ENCODE results near the gene EXOSC1.
A peak's percentile ranks its signal among the peaks of the same experiment; 100 is the strongest.

EXOSC1 gene

GRCh38 chr10:97445722-97446639 is at the start of gene EXOSC1, which contains the start of gene ZDHHC16:
EXOSC1 (minus strand) TSS chr10:97446006; CDS start chr10:97445985, 21 bp downstream.
ZDHHC16 (plus strand) TSS chr10:97446175; CDS start chr10:97451676, 5,501 bp downstream.
- no peaks in the 10 kb centered on the region for H3K27me3 ChIP-seq
- H3K27ac ChIP-seq = peak within 1 kb of the TSS; percentile 31 to 90 (median 84); a peak in 21 of 22 replicates
- no peak for TF ChIP-seq Cebpa-rat (IDR thresholded peaks at IDR 0.05)
- peaks cover 30 to 52% (median 39%) of the 10 kb centered on the region in 10 experiments for H3K4me1 ChIP-seq
- peaks cover 4 to 51% (median 38%) of the 10 kb centered on the region in 11 experiments; a peak in 19 of 22 replicates for H4K20me1 ChIP-seq
- peak within 1 kb of the TSS; percentile 90 to 98 (median 97) for H3K4me2 ChIP-seq
- peak within 1 kb of the TSS; percentile 74 to 94 (median 88) for H3K9ac ChIP-seq
- H3K4me3 ChIP-seq = peak within 1 kb of the TSS; percentile 72 to 98 (median 82)
- H3K9me3 ChIP-seq (replicated peaks in 1 of 11) = no peaks in the 10 kb centered on the region
- peaks cover 27 to 60% (median 43%) of the 10 kb centered on the region in 11 experiments for H3K36me3 ChIP-seq

- peak overlapping the region in 4 of 11 experiments; percentile 5 to 43 (median 30); a peak in 3 of 22 replicates for H3K9ac ChIP-seq
- H4K20me1 ChIP-seq = peaks cover 53 to 87% (median 78%) of the 10 kb centered on the region in 11 experiments; a peak in 21 of 22 replicates
- H3K4me2 ChIP-seq = peak overlapping the region; percentile 48 to 93 (median 86)
- H3K27ac ChIP-seq = no peak overlapping the region
- peaks cover 4 to 31% (median 20%) of the 10 kb centered on the region in 11 experiments; a peak in 19 of 22 replicates for H3K36me3 ChIP-seq
- peaks cover 5 to 13% (median 12%) of the 10 kb centered on the region in 11 experiments for H3K27me3 ChIP-seq
- H3K9me3 ChIP-seq (replicated peaks in 1 of 11) = no peaks in the 10 kb centered on the region
- no peak for TF ChIP-seq Cebpa-rat (IDR thresholded peaks at IDR 0.05)
- no peak overlapping the region for H3K4me3 ChIP-seq
- peaks cover 54 to 79% (median 70%) of the 10 kb centered on the region in 10 experiments for H3K4me1 ChIP-seq
Measured at GRCh38 chr10:97494863-97495506, 49.2 kb upstream of the EXOSC1 start.

- Histone ChIP-seq H3K4me1 (peaks cover 51 to 73% (median 65%) of the 10 kb centered on the region in 10 experiments), H3K4me3 (no peak overlapping the region), H3K27me3 (peaks cover 0 to 5% (median 4%) of the 10 kb centered on the region in 11 experiments; a peak in 17 of 22 replicates), H4K20me1 (peaks cover 61 to 87% (median 82%) of the 10 kb centered on the region in 11 experiments; a peak in 21 of 22 replicates), H3K4me2 (peak overlapping the region in 9 of 11 experiments; percentile 23 to 93 (median 84); a peak in 6 of 22 replicates), H3K9me3 (replicated peaks in 1 of 11) (no peaks in the 10 kb centered on the region), H3K36me3 (peaks cover 4 to 33% (median 20%) of the 10 kb centered on the region in 11 experiments; a peak in 19 of 22 replicates), H3K9ac (no peak overlapping the region), H3K27ac (no peak overlapping the region)
- no peak for TF ChIP-seq Cebpa-rat (IDR thresholded peaks at IDR 0.05)
Measured at GRCh38 chr10:97494151-97494550, 48.3 kb upstream of the EXOSC1 start.

- TF ChIP-seq Cebpa-rat (IDR thresholded peaks at IDR 0.05) = no peak
- H3K9me3 ChIP-seq (replicated peaks in 1 of 11) = no peaks in the 10 kb centered on the region
- no peak overlapping the region for H3K4me3 ChIP-seq
- no peaks in the 10 kb centered on the region for H3K27me3 ChIP-seq
- H3K4me1 ChIP-seq = peaks cover 38 to 56% (median 47%) of the 10 kb centered on the region in 10 experiments
- H3K9ac ChIP-seq = peak overlapping the region in 2 of 11 experiments; percentile 11 to 43; a peak in 1 of 22 replicates
- H3K36me3 ChIP-seq = peaks cover 14 to 44% (median 28%) of the 10 kb centered on the region in 11 experiments
- peaks cover 75 to 95% (median 87%) of the 10 kb centered on the region in 11 experiments; a peak in 21 of 22 replicates for H4K20me1 ChIP-seq
- peak overlapping the region in 2 of 11 experiments; percentile 13 to 28; a peak in 3 of 22 replicates for H3K27ac ChIP-seq
- peak overlapping the region; percentile 41 to 66 (median 55) for H3K4me2 ChIP-seq
Measured at GRCh38 chr10:97490592-97490991, 44.8 kb upstream of the EXOSC1 start.

GRCh38 chr10:97485647-97486281 is 40.0 kb upstream of the EXOSC1 start:
- H3K27me3 ChIP-seq = no peaks in the 10 kb centered on the region
- H3K4me1 ChIP-seq = peaks cover 5 to 31% (median 10%) of the 10 kb centered on the region in 10 experiments
- no peak overlapping the region for H3K27ac ChIP-seq
- H3K4me2 ChIP-seq = no peak overlapping the region
- H3K4me3 ChIP-seq = no peak overlapping the region
- TF ChIP-seq Cebpa-rat (IDR thresholded peaks at IDR 0.05) = no peak
- H3K9ac ChIP-seq = no peak overlapping the region
- H3K36me3 ChIP-seq = peaks cover 33 to 70% (median 59%) of the 10 kb centered on the region in 11 experiments
- H3K9me3 ChIP-seq (replicated peaks in 1 of 11) = no peaks in the 10 kb centered on the region
- peaks cover 36 to 89% (median 72%) of the 10 kb centered on the region in 11 experiments; a peak in 21 of 22 replicates for H4K20me1 ChIP-seq

GRCh38 chr10:97483921-97484320 is 38.1 kb upstream of the EXOSC1 start:
- Histone ChIP-seq H4K20me1 (peaks cover 18 to 80% (median 56%) of the 10 kb centered on the region in 11 experiments; a peak in 19 of 22 replicates), H3K9me3 (replicated peaks in 1 of 11) (no peaks in the 10 kb centered on the region), H3K4me3 (no peak overlapping the region), H3K27ac (no peak overlapping the region), H3K4me2 (peak overlapping the region in 2 of 11 experiments; percentile 4 to 51; a peak in 2 of 22 replicates), H3K36me3 (peaks cover 51 to 84% (median 75%) of the 10 kb centered on the region in 11 experiments), H3K9ac (peak overlapping the region in 1 of 11 experiments; percentile 1; a peak in 1 of 22 replicates), H3K4me1 (peaks cover 0 to 12% (median 0%) of the 10 kb centered on the region in 10 experiments; a peak in 5 of 20 replicates), H3K27me3 (no peaks in the 10 kb centered on the region)
- no peak for TF ChIP-seq Cebpa-rat (IDR thresholded peaks at IDR 0.05)

GRCh38 chr10:97483506-97483905 is 37.7 kb upstream of the EXOSC1 start:
- Histone ChIP-seq H4K20me1 (peaks cover 15 to 80% (median 52%) of the 10 kb centered on the region in 11 experiments; a peak in 19 of 22 replicates), H3K4me2 (peak overlapping the region in 2 of 11 experiments; percentile 4 to 51; a peak in 3 of 22 replicates), H3K9me3 (replicated peaks in 1 of 11) (no peaks in the 10 kb centered on the region), H3K27ac (no peak overlapping the region), H3K9ac (peak overlapping the region in 1 of 11 experiments; percentile 1; a peak in 1 of 22 replicates), H3K36me3 (peaks cover 55 to 86% (median 79%) of the 10 kb centered on the region in 11 experiments), H3K27me3 (no peaks in the 10 kb centered on the region), H3K4me3 (no peak overlapping the region), H3K4me1 (peaks cover 0 to 12% (median 0%) of the 10 kb centered on the region in 10 experiments; a peak in 5 of 20 replicates)
- TF ChIP-seq Cebpa-rat (IDR thresholded peaks at IDR 0.05) = no peak

- no peak for TF ChIP-seq Cebpa-rat (IDR thresholded peaks at IDR 0.05)
- Histone ChIP-seq H4K20me1 (peaks cover 6 to 78% (median 42%) of the 10 kb centered on the region in 11 experiments; a peak in 17 of 22 replicates), H3K9ac (no peak overlapping the region)
Measured at GRCh38 chr10:97482381-97482780, 36.6 kb upstream of the EXOSC1 start.

More at GRCh38 chr10:97482381-97482780, 36.6 kb upstream of the EXOSC1 start:
- no peaks in the 10 kb centered on the region for H3K9me3 ChIP-seq (replicated peaks in 1 of 11)
- H3K36me3 ChIP-seq = peaks cover 67 to 89% (median 86%) of the 10 kb centered on the region in 11 experiments
- no peak overlapping the region for H3K4me3 ChIP-seq
- H3K4me2 ChIP-seq = no peak overlapping the region
- no peak overlapping the region for H3K27ac ChIP-seq
- H3K4me1 ChIP-seq = peaks cover 0 to 12% (median 0%) of the 10 kb centered on the region in 10 experiments; a peak in 5 of 20 replicates
- no peaks in the 10 kb centered on the region for H3K27me3 ChIP-seq
